Measurements from ENCODE around the gene CENPU.
"Not testable (repeated sequence)": the region's sequence is repeated elsewhere in the genome, so short reads cannot be mapped to it uniquely, and the experiment has no call there.

Gene CENPU

DNA sequence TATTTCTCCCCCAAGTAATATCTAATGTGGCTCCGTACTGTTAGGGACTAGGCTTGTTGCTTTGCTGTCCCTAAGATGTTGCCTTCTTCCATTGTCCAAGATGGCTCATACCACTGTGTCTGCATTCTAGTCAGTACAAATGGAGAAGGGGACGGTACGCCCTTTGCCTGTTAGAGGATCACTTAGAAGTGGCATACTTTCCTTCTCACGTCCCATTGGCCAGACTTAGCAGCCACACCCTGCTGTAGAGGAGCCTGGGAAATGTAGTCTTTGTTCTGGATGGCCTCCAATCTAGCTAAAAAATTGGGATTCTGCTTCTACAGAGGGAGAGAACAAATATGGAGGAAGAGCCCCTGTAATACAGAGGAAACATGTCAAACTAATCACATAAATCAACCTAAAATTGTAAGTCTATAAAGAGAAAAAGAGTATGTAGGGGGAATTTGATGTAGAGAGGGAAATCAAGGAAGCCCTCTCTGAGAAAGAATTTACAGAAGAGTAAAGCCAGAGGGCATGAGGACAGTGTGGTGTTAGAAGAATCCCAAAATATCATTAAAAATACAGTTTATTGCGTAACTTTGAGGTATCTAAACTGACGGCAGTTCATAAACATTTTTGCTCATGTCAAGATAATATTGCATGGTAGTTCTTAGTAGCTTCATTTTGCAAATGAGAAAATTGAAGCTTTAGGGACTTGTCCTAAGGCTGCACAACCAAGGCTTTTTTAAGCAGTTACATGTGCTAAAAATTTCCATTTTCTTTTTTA, 69.3 kb downstream of the CENPU start:
- no peak for DNase-seq (ENCODE audit: low read depth)

DNA sequence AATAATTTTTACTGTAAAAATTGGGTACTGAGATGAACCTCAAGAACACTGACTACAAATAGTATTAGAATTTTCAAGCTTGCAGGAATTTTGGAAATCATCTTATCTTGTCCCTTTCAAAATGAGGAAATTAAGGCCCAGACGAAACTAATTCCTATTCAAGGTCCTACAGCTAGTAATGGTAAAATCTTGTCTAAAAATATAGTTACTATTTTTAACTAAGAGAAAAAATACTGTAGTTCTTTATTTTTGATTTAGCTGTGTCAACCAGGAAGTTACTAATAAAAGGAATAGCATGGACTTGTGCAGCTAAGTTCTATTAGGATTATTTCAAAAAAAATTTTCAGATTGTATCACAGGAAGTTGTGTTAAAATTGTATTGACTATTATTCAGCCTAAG, 71.7 kb downstream of the CENPU start:
- DNase-seq (ENCODE audit: low read depth), result no peak

DNA sequence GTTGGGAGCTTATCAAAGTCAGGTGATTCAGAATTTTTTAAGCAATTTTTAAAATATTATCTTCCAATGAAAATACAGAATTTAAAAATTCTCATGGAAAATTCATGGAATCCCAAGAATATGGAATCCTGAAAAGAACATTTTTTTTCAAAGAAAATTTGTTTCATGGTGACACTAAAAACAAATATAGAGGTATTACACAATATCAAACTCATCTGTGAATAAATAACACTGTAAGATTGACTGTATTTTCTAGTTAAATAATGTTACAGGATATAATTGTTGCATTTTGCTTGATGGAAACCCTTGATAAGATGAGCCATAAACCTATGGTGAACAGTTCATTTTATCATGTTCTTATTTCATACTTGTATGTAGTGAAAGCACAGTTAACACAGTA, 72.9 kb downstream of the CENPU start:
- no peak for DNase-seq (ENCODE audit: low read depth)

DNA sequence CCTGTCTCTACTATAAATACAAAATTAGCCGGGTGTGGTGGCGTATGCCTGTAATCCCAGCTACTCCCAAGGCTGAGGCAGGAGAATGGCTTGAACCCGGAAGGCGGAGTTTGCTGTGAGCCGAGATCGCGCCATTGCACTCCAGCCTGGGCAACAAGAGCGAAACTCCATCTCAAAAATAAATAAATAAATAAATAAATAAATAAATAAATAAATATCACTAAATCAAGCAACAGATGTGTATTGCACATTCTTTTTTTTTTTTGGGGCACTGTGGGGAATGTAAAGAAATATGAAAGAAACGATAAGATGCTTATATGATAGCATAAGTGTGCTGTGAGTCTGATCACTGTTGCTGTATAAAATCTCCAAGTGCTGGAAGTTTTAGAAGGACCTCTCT, 76.1 kb downstream of the CENPU start:
- not testable (repeated sequence) for DNase-seq (ENCODE audit: low read depth)

DNA sequence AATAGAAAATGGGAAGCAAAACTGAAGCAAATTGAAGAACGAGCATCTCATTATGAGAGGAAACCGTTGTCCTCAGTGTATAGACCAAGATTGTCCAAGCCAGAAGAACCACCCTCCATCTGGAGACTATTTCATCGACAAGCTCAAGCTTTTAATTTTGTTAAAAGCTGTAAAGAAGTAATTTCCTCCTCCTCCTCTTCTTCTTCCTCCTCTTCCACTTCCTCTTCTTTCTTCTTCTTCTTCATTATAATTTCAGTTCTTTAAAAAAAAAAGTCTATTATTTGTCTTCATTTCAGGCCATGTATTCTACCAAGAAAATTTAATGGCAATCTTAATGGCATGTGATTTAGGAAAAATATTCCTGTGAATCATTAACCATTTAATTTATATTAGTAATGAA, 76.8 kb downstream of the CENPU start:
- no peak for DNase-seq (ENCODE audit: low read depth)

DNA sequence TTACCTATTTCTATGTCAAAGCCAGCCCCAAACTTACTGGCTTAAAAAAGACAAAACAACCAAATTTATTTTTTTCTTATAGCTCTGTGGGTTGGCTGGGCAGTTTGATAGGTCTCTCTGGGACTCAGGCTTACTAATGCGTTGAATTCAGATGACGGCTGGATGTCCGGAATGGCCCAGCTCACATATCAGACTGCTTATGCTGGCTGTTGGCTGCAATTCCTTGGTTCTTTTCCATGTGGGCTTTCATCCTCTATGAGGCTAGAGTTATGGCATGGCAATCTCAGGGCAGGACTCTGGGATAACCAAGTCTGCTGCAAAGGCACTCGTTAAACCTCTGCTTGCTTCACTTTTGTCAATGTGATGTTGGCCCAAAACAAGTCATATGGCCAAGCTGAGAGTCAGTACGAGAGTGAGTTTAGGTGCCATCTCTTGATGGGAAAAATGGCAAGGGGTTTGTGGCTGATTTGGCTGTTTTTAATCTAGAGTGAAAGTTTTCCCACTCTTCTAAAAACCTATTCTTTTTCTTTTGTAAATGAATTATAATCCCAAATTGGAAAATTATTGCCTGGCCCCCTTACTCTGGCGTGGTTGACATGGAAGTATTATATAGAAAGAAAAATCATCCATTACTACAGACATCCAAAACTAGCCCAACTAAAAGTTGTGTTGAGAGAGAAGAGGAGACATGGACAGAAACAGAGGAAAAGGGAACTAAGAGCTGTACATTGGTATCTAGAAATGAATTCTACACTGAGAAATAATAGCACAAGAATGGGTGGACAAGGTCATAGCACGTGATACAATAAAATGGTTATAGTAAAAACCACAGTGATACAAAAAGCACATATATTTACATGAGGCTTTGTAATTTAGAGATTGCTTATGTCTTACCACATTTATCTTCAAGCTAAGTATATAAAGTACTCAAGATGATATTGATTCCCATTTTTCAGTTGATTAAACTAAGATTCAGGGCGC, 77.7 kb downstream of the CENPU start:
- DNase-seq (ENCODE audit: low read depth), result no peak

DNA sequence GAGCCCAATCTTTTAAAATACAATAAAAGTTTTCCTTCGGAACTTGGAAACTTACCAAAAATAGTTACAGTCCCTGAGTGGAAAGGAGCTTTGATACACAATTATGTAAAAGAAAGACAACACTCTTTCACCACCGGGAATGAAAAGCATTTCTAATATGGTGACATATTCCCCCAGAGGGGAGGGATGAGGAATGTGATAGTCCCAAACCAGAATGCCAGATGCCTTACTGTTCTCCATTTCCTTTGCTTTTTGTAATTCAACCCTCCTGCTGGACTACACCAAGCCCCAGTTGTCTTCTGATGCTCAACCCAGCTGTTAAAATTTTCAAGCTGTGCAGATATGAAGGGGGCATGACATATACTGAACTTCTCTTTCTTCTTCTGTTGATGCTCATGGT, 80.2 kb downstream of the CENPU start:
- no peak for DNase-seq (ENCODE audit: low read depth)

DNA sequence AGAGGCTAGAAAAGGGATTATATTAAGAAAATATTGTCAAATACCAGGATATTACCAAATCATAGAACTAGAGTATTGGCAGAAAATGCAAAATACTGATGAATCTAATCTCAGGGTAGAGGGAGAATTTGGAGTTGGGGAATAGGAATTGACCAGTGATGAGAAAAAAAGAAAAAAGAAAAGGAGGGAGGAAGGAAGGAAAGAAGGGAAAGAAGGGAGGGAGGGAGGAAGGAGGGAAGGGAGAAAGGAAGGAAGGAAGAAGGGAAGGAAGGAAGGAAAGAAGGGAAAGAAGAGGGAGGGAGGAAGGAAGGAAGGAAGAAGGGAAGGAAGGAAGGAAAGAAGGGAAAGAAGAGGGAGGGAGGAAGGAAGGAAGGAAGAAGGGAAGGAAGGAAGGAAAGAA, 81.2 kb downstream of the CENPU start:
- DNase-seq (ENCODE audit: low read depth), result not testable (repeated sequence)

DNA sequence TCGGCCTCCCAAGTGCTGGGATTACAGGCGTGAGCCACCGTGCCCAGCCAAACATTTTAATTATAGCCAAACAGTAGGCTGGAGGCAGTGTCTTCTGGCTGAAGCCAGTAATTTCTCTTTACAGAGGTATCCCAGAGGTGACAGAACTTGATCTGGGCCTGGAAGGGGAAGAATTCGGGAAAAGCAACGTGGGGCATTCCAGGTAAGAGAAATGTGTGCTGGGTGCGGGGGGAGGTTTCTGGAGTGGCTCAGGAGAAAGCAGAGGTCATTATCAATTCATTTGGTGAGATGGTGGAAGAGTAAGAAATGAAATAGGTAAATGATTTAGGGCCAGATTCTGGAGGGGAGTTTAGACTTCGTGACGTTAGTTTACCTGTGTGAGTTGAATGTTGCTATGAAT, 82.0 kb downstream of the CENPU start:
- no peak for DNase-seq (ENCODE audit: low read depth)

DNA sequence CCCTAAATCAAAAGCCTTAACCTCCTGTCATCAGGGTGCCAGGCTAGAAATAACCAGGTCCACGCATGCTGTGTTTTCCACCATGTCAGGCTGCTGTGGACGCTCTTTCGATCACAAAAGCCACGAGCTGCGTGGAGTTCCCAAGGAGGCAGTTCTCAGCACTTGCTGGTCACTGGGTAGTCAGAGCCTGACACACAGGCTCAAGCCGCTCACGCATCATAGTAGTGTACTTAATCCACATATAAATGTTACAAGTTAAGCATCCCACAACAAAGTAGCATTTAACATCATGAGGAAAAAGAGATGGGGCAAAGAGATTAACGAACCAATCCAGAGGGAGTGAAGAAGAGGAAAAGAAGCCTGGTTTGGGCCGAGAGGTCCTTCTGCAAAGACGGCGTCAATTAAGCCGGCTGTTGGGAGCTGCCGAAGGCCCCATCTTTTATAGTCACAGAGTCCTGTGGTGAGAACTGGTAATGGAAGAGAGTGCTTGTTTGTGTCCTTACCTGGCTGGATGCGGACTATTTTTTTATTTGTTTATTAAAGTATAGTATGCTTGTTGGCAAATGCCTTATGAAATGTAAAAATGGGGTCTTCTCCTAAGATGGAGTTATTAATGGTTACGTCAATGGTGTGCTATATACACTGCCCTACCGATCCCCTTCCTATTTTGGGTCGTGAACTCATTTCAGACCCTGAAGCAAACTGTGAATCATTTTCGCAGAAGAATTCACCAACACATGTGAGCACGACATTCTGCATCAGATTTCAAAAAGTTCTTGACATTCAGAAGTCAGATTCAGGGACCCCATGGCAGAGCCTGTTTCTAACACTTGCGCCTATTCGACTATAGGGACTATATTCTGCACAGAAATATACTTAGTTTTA, 83.7 kb downstream of the CENPU start:
- DNase-seq (ENCODE audit: low read depth), result no peak

DNA sequence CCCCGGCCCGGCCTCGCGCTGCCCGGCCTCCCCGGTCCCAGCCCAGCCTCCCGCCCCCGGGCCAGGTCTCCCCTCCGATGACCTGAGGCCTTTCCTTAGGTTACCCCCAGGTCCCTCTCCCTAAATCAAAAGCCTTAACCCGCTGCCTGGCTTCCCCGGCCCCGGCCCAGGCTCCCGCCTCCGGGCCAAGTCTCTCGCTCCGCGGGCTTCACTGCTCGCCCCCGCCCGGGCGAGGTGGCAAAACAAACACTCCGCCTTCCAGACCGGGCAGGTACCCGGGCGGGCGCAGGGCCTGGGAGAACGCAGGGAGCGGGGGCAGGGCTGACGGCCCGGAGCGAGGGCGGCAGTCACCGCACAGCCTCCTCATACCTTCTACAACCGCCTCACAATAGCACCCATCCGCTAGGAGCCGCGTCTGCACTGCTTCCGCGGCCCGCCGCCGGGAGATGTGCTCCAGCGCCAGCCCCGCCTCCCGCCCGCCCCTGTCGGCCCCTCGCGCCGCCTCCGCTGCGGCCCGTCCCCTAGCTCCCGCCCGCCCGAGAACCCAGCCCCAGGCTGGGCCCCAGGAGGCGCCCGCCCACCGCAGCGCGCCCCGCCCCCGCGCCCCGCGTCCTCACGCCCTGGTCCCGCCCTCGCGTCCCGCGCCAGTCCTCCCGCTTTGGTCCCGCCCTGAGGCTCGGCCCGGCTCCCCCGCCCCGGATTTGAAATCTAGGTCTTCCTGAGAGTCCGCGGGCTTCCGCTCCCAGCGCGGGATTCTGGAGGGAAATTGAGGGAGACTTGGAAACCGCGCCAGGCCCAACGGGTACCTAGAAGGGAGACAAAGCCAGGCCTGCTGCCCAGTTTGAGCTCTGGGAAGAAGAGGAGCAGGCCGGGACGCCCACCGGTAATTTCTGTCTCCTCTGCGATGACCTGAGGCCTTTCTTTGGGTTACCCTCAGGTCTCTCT, 84.6 kb downstream of the CENPU start, which contains the start of the genes CASP3 and PRIMPOL:
Gene CASP3, minus strand, starts transcription at position 422 of the 945 bp plus-strand sequence. CDS start 10,994 bp downstream, outside the sequence.
Gene PRIMPOL, plus strand, starts transcription at position 713 of the 945 bp plus-strand sequence. CDS start 7,403 bp downstream, outside the sequence.
- peak; percentile 92 for DNase-seq (ENCODE audit: low read depth)

DNA sequence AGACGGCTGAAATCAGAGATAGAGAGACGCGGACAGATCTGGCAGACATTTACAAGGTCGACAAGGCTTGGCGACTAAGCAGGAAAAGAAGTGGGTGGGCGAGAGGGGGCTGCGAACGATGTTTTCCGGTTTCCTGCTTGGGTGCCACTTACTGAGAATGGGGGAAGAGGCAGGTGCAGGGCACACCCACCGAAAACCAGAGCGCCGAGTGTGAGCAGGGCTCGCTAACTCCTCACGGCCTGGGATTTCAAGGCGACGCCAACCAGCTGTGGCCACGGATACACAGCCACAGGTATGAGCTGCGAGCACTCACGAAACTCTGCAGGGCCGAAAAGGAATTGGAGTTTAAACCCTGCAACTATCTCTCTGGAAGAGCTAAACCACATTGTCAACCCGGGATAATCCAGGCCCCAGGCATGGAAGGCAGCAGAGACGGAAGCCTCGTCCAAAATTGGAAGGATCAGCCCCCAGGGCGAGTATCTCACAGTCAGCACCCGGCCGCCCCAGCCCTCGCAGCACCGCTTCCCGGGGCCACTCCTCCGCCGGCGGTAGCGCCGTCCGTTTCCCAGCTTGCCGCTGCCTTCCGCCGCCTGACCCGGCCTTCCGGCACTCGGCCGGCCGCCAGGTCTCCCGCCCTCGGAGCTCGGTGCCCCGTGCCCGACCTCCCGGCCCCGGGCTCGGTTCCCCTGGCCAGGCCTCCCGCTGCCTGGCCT, 85.4 kb downstream of the CENPU start:
- DNase-seq (ENCODE audit: low read depth), result no peak

DNA sequence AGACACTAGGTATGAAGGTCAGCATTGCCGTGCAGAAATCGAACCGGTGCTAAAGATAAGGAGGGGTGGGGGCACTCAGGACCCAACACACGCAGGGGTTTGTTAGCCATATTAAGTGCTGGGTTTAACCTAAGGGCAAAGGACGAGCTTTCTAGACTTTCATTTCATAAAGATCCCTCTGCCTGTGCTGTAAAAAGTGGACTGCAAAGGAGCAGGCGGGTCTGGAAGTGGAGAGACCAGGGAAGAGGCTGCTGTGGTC, 85.9 kb downstream of the CENPU start:
- no peak for DNase-seq (ENCODE audit: low read depth)

DNA sequence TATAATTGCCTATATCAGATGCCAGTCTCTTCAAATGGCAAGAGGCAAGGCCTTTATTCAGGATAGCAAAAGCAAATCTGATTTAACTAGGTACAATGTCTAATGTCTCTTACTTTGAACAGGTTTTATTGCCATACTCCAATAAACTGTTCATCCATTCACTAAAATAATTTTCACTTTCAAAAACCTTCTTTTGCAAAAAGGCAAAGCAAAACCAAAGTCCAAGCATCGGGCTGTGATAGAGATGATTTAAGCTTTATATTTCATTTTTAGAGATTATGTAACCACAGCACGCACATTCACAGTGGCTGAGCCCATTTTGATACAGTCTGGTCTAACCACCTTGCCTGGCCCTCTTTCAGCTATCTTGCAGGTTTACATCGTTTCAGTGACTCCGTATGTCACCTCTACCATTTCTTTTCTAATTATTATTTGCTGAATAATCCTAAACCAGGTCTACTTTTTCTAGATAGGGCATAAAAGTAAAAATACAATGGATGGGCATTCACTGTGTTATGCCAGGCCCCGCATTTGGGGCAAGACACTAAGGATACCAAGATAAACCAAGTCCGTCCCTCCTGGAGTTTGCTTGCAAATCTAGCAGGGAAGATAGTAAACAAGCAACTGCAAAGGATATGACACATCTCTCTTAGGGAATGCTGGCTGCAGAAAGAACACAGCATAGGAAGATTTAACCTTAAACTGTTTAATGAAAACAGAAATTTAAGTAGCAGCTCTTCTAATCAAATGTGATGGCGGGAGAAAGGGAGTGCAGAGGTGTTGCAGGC, 86.4 kb downstream of the CENPU start:
- no peak for DNase-seq (ENCODE audit: low read depth)

DNA sequence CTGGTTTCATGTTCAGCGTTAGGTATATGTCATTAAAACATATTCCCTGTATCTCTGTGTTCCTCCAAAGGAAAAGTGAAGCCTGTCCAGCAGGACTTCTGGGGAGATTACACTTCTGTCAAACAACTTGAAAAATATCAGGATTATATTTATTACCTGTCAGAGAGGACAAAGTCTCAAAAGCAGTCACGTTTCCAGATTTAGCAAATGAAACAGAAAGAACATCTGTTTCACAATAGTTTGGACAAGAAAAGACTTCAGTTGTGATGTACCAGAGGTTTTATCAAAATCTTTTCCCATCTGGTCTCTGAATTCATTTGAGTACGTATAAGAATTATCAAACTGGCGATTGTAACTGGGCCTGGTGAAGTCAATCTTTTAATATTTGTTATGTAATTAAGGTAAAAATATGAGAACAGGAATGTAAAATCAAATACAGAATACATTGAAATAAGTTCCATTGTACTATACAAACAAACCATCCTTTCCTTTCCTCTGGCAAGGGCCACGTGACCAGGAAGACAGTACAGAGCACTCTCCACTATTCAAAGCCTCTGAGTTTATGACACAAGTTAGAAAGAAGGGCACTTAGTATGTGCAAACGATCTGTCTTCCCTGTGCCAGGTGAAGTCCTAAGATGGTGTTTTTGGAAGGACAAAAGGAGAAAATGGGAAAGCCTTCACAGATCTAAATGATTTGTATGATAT, 87.8 kb downstream of the CENPU start:
- no peak for DNase-seq (ENCODE audit: low read depth)

DNA sequence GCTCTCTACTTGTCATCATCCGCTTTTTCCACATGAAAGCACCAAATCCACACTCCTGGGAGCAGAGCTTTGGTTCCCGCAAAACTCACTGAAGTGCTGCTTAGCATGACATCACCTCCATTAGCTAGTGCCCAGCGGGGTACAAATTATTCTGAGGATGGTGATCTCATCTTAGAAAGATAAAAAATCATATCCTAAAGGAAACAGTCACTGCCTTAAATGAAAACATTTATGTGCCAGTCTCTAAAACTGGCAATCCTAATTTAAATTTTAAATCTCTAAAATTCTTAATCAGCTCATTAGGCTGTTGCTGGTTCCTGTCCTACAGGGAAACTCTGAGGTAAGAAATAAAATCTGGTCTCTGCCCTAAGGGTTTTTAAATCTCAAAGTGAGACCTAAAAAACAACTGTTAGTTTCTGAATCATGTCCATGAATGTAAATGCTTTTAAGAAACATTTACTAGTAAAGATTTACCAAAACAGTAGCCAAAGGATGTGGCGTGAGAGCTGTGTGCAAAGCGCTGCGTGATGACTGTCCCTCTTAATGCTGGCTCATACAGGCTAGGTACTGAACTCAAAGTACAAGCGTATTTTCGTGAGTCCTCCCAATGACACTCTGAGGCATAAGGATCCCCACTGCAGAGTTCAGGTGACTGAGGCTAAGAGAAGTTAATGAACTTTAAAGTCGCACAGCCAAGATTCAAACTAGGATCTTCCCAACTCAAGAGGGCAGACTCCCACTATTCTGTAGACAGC, 89.2 kb downstream of the CENPU start:
- no peak for DNase-seq (ENCODE audit: low read depth)
